ENCODE data around the gene PSMB11. TPM values are rescaled to one million over a fixed set of nuclear protein-coding genes. Genes with fewer than 3 reads are reported as not detected.

PSMB11 gene
- total RNA-seq, 6 experiments from 2014 or later = 0.12 TPM; not detected in 5

DNA sequence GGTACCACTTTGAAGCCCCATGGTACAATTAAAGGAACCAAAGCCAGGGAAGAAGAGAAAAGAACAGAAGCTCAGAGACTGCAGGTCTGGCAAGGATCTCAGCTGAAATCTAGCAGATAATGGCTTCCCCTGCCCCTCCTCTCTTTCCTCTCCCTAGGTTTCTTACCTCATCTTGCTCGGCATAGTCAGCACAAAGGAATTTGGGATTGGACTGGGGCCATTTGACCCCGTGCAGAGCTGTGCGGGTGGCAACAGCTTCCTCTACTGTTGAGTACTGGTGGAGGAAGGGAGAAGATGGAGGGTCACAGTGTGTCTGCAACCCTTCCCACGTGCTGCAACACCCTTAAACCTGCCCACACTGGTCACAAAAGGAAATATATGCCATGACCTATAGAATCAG is 20.0 kb downstream of the PSMB11 start:
- TF ChIP-seq, protein P1, sequence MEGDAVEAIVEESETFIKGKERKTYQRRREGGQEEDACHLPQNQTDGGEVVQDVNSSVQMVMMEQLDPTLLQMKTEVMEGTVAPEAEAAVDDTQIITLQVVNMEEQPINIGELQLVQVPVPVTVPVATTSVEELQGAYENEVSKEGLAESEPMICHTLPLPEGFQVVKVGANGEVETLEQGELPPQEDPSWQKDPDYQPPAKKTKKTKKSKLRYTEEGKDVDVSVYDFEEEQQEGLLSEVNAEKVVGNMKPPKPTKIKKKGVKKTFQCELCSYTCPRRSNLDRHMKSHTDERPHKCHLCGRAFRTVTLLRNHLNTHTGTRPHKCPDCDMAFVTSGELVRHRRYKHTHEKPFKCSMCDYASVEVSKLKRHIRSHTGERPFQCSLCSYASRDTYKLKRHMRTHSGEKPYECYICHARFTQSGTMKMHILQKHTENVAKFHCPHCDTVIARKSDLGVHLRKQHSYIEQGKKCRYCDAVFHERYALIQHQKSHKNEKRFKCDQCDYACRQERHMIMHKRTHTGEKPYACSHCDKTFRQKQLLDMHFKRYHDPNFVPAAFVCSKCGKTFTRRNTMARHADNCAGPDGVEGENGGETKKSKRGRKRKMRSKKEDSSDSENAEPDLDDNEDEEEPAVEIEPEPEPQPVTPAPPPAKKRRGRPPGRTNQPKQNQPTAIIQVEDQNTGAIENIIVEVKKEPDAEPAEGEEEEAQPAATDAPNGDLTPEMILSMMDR (IDR thresholded peaks at IDR 0.05) = no peak; the same call in 1 of the 2 replicates
- H3K4me3 Mint-ChIP-seq = peak overlapping the region; percentile 48
- peaks cover 38% of the 10 kb centered on the region for H3K36me3 Mint-ChIP-seq (ENCODE audit: low read depth)

DNA sequence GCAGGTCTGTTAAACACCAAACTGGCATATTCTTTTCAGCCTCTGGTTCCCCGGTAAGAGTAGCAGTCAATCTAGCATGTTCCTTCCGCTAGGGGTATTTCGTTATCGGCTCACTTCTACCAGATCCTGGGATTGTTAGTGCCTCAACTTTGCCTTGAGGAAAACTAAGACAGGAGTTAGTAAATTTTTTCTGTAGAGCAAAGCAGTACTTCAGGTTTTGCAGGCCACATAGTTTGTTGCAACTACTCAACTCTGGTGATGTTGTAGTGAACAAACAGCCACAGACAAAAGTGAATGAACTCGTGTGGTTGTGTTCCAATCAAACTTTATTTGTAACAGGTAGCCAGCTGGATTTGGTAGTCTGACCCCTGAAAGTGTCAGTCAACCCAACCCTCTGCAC is 21.6 kb downstream of the PSMB11 start:
- TF ChIP-seq, protein P1 (IDR thresholded peaks at IDR 0.05) = no peak
- peaks cover 51% of the 10 kb centered on the region for H3K4me1 Mint-ChIP-seq (ENCODE audit: low read depth)
- H3K4me3 Mint-ChIP-seq = no peak overlapping the region
- H3K36me3 Mint-ChIP-seq (ENCODE audit: low read depth) = peaks cover 42% of the 10 kb centered on the region
- H3K9me3 Mint-ChIP-seq = no peaks in the 10 kb centered on the region
- DNase-seq = no peak
- peak overlapping the region; percentile 82 for H3K27ac Mint-ChIP-seq
- H3K27me3 Mint-ChIP-seq (ENCODE audit: insufficient read depth) = peaks cover 2% of the 10 kb centered on the region

More for the DNA sequence above, 20.0 kb downstream of the PSMB11 start:
- H3K9me3 Mint-ChIP-seq = no peaks in the 10 kb centered on the region
- peaks cover 2% of the 10 kb centered on the region for H3K27me3 Mint-ChIP-seq (ENCODE audit: insufficient read depth)
- peak overlapping the region; percentile 82 for H3K27ac Mint-ChIP-seq
- DNase-seq = peak; percentile 90
- peaks cover 57% of the 10 kb centered on the region for H3K4me1 Mint-ChIP-seq (ENCODE audit: low read depth)

DNA sequence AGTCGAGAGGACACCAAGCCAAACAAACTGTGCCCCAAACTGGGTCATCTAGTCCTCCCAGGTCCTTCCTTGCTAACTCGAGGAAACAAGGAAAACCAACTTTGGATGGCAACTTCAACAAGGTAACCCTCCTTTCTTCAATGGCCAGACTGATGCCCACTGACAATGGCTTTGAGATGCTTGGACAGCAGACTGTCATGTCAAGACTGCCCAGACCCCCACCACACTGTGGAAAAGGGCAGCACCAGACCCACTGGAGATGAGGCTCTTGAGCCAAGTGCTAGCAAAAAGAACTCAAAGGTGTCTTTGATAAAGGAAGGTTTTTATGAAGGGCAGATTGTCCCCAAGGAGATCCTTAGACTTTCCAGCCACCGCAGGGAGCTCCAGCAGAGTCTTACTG is 24.4 kb downstream of the PSMB11 start:
- H3K27me3 Mint-ChIP-seq (ENCODE audit: insufficient read depth) = peaks cover 8% of the 10 kb centered on the region
- H3K4me3 Mint-ChIP-seq = no peak overlapping the region
- TF ChIP-seq, protein P1 (IDR thresholded peaks at IDR 0.05) = no peak
- H3K4me1 Mint-ChIP-seq (ENCODE audit: low read depth) = peaks cover 63% of the 10 kb centered on the region
- peak overlapping the region; percentile 53 for H3K27ac Mint-ChIP-seq
- no peak for DNase-seq
- H3K9me3 Mint-ChIP-seq = no peaks in the 10 kb centered on the region
- H3K36me3 Mint-ChIP-seq (ENCODE audit: low read depth) = peaks cover 54% of the 10 kb centered on the region

DNA sequence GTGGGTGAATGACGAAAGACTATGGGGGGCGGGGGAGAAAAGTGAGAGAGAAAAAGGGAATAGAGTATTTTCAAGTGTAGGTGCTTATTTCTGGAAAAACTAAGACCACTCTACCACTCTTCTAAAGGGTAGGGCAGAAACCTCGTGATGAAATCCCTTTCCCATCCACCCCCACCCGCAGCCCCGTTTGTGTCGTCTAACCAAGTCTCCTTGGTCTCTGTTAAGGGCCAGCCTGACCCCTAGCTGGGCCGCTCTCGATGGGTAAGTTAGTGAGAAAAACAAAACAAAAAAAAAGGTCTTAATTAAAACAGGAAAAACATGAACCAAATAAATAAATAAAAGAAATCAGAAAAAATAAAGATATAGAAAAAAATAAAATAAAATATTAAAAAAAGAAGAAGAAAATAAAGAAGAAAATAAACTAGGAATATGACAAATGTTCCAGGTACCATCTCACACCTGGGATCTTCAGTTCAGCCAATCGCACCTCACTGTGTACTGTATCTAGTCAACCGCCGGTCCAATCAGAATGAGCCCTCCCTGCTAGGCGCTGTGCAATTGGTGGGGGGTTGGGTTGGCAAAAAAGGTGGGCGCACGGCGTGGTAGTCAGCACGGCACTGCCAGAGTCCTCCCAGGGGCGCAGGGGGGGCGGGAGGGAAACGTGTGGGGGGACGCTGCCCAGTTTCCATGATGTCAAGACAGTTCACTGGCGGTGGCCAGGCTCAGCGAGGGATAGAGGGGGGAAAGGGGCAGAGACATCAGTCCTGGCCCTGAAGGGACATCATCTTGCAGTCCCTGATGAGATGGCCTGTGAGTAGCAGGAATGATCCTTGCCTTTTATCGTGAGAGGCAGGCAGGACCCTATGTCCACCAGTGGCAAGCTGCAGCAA is 25.1 kb downstream of the PSMB11 start:
- H3K9me3 Mint-ChIP-seq = no peaks in the 10 kb centered on the region
- H3K27ac Mint-ChIP-seq = peak overlapping the region; percentile 53
- H3K4me1 Mint-ChIP-seq (ENCODE audit: low read depth) = peaks cover 68% of the 10 kb centered on the region
- peaks cover 55% of the 10 kb centered on the region for H3K36me3 Mint-ChIP-seq (ENCODE audit: low read depth)
- H3K4me3 Mint-ChIP-seq = no peak overlapping the region
- TF ChIP-seq, protein P1 (IDR thresholded peaks at IDR 0.05) = no peak
- no peak for DNase-seq
- H3K27me3 Mint-ChIP-seq (ENCODE audit: insufficient read depth) = peaks cover 7% of the 10 kb centered on the region

DNA sequence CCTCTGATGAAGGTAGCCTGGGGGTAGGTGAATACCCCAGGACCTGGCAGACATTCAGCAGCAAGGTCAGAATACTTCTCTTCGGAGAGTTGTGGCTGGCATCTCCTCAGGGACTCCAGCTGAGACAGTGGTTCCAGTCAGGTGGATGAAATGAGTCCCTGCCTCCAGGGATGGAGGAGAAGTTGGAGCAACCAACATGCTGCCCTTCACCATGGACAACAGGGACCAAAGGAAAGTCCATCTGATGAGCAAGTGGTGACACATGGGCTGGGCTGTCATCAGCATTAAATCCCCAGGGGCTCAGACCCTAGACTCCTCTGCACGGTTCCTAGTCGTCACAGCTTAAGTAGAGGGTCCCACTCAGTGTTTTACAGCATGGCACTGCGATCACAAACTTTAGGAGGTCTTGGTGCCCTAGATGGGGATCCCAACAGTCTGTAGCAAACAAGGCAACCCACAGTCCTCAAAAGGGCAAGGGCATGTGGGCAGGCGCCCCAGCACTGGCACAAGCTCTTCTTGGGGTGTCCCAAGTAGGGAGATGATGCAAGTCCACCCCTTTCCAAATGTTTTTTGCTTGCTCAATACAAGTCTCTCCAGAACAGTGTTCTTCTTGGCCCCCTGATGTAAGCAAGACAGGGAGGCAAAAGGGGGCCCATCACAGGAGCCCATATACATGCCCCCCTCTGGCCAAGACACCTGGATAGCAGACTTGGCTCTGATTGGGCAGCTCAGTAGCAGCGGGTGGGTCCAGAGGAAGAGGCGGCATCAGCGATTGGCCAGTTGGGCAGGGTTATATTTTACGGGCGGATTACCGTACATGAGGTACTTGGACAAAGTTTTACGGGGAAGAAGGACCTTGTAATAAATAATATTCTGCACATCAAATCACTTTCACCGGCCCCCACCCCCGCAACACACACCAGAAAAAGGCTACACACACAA is 26.1 kb downstream of the PSMB11 start:
- DNase-seq = no peak
- H3K27me3 Mint-ChIP-seq (ENCODE audit: insufficient read depth) = peaks cover 6% of the 10 kb centered on the region
- no peaks in the 10 kb centered on the region for H3K9me3 Mint-ChIP-seq
- H3K4me3 Mint-ChIP-seq = peak overlapping the region; percentile 94
- H3K4me1 Mint-ChIP-seq (ENCODE audit: low read depth) = peaks cover 68% of the 10 kb centered on the region
- H3K27ac Mint-ChIP-seq = peak overlapping the region; percentile 74
- TF ChIP-seq, protein P1 (IDR thresholded peaks at IDR 0.05) = no peak
- H3K36me3 Mint-ChIP-seq (ENCODE audit: low read depth) = peaks cover 48% of the 10 kb centered on the region
